GM23338 (cell line): Measurements from ENCODE around the gene CCL13. TPM values are rescaled to one million over a fixed set of nuclear protein-coding genes. Genes with fewer than 3 reads are reported as not detected.

ENCODE experiments used
- ATAC-seq: fragments of 200-7000 bp; cut with Tn5 transposase; 3 replicates; pipeline ENCODE4 v1.9.1; 2020
- DNase-seq: peaks from one replicate; pipeline ENCODE4 v3.0.0-alpha.2; 2015; ENCODE audit warnings: low spot score
- H2AFZ ChIP-seq: fragments of 200-600 bp; sonication (generic); 2 replicates; pipeline ENCODE4 v1.8.0; 2016; ENCODE audit warnings: antibody characterized with exemption, mild to moderate bottlenecking, moderate library complexity
- H3F3A ChIP-seq: fragments of 200-600 bp; sonication (generic); replicated peaks from 2 replicates; pipeline ENCODE4 v1.8.0; 2017; ENCODE audit warnings: antibody characterized with exemption, mixed run types, low read depth
- H3K27ac ChIP-seq: fragments of 200-600 bp; sonication (generic); 2 replicates; pipeline ENCODE4 v1.6.1; 2016; ENCODE audit warnings: low read depth
- H3K27me3 ChIP-seq: fragments of 200-600 bp; sonication (generic); 2 replicates; pipeline ENCODE4 v1.8.0; 2016; ENCODE audit warnings: mild to moderate bottlenecking, mixed run types, moderate library complexity; ENCODE audit not compliant: insufficient read depth
- H3K36me3 ChIP-seq: fragments of 200-600 bp; sonication (generic); 2 replicates; pipeline ENCODE4 v1.8.0; 2016; ENCODE audit warnings: mild to moderate bottlenecking; ENCODE audit not compliant: insufficient read depth
- H3K4me1 ChIP-seq: fragments of 200-600 bp; sonication (generic); 2 replicates; pipeline ENCODE4 v1.8.0; 2016; ENCODE audit warnings: mild to moderate bottlenecking, moderate library complexity; ENCODE audit not compliant: insufficient read depth
- H3K4me2 ChIP-seq: fragments of 200-600 bp; sonication (generic); 2 replicates; pipeline ENCODE4 v1.7.1; 2017; ENCODE audit warnings: mixed run types
- H3K4me3 ChIP-seq: fragments of 200-600 bp; sonication (generic); 2 replicates; pipeline ENCODE4 v1.6.1; 2016; ENCODE audit warnings: mixed run types
- H3K79me2 ChIP-seq: fragments of 200-600 bp; sonication (generic); replicated peaks from 2 replicates; pipeline ENCODE4 v1.8.0; 2017; ENCODE audit warnings: mild to moderate bottlenecking; ENCODE audit not compliant: insufficient read depth
- H3K9me2 ChIP-seq: fragments of 200-600 bp; sonication (generic); 2 replicates; pipeline ENCODE4 v1.8.0; 2017; ENCODE audit not compliant: insufficient read depth
- H4K20me1 ChIP-seq: fragments of 200-600 bp; sonication (generic); replicated peaks from 2 replicates; pipeline ENCODE4 v1.8.0; 2017; ENCODE audit warnings: mild to moderate bottlenecking; ENCODE audit not compliant: insufficient read depth
- H3K27ac Mint-ChIP-seq: 2 replicates; pipeline ENCODE4 v1.8.0; 2020; ENCODE audit warnings: inconsistent platforms, mild to moderate bottlenecking, moderate library complexity, mixed read lengths
- H3K27me3 Mint-ChIP-seq: 3 replicates; pipeline ENCODE4 v1.8.0; 2022; ENCODE audit warnings: low read depth, mild to moderate bottlenecking, moderate library complexity, mixed read lengths, inconsistent platforms; ENCODE audit not compliant: insufficient read depth, poor library complexity
- H3K36me3 Mint-ChIP-seq: 3 replicates; pipeline ENCODE4 v1.8.0; 2021; ENCODE audit warnings: low read depth, mild to moderate bottlenecking, inconsistent platforms, moderate library complexity, mixed read lengths
- H3K4me1 Mint-ChIP-seq: 3 replicates; pipeline ENCODE4 v1.8.0; 2020; ENCODE audit warnings: mild to moderate bottlenecking, inconsistent platforms, mixed read lengths
- H3K4me3 Mint-ChIP-seq: 3 replicates; pipeline ENCODE4 v1.8.0; 2021; ENCODE audit warnings: moderate library complexity, mild to moderate bottlenecking, inconsistent platforms, mixed read lengths
- H3K9me3 Mint-ChIP-seq: 3 replicates; pipeline ENCODE4 v1.8.0; 2020; ENCODE audit warnings: moderate library complexity, mild to moderate bottlenecking, inconsistent platforms, mixed read lengths
- CREB1 ChIP-seq: fragments of 250-450 bp; sonication (Bioruptor Pico); IDR thresholded peaks from 2 replicates; pipeline ENCODE4 v1.5.0; 2020; ENCODE audit warnings: low read depth, mild to moderate bottlenecking, moderate library complexity
- CTCF ChIP-seq, 2 experiments: fragments of 200-600 bp in 1 of 2; sonication (generic) in 1 of 2; conservative IDR thresholded peaks; 2 replicates each; pipeline versions ENCODE4 v1.5.1 to v1.6.1; 2016 to 2017; ENCODE audit warnings: antibody characterized with exemption in 2 of 2, low read depth in 2 of 2, mild to moderate bottlenecking in 2 of 2, moderate library complexity in 1 of 2
- ETS1 ChIP-seq: IDR thresholded peaks from 2 replicates; pipeline ENCODE4 v1.6.1; 2016; ENCODE audit warnings: antibody characterized with exemption
- EZH2 ChIP-seq: fragments of 200-600 bp; sonication (generic); IDR thresholded peaks from one replicate; pipeline ENCODE4 v1.8.0; 2017; ENCODE audit warnings: antibody characterized with exemption, mild to moderate bottlenecking, low read depth; ENCODE audit not compliant: unreplicated experiment
- EZH2phosphoT487 ChIP-seq: fragments of 200-600 bp; sonication (generic); IDR thresholded peaks from one replicate; pipeline ENCODE4 v1.8.1; 2018; ENCODE audit warnings: antibody characterized with exemption; ENCODE audit not compliant: unreplicated experiment
- JUNB ChIP-seq: IDR thresholded peaks from one replicate; pipeline ENCODE4 v1.6.1; 2016; ENCODE audit warnings: antibody characterized with exemption; ENCODE audit not compliant: unreplicated experiment
- NANOG ChIP-seq: IDR thresholded peaks from 2 replicates; pipeline ENCODE4 v1.6.1; 2016; ENCODE audit warnings: antibody characterized with exemption, borderline replicate concordance
- POLR2AphosphoS5 ChIP-seq: IDR thresholded peaks from 2 replicates; pipeline ENCODE4 v1.6.1; 2016; ENCODE audit warnings: antibody characterized with exemption, low read depth
- REST ChIP-seq: IDR thresholded peaks from one replicate; pipeline ENCODE4 v1.6.1; 2018; ENCODE audit warnings: antibody characterized with exemption; ENCODE audit not compliant: unreplicated experiment
- STAT1 ChIP-seq: IDR thresholded peaks from one replicate; pipeline ENCODE4 v1.6.1; 2016; ENCODE audit warnings: antibody characterized with exemption; ENCODE audit not compliant: unreplicated experiment
- ZNF114 ChIP-seq: fragments of 250-450 bp; sonication (Bioruptor Pico); IDR thresholded peaks from 2 replicates; pipeline ENCODE4 v1.5.0; 2020; ENCODE audit warnings: mild to moderate bottlenecking, moderate library complexity
- ZNF331 ChIP-seq: fragments of 250-450 bp; sonication (Bioruptor Pico); IDR thresholded peaks from 2 replicates; pipeline ENCODE4 v1.5.0; 2020; ENCODE audit warnings: low read depth, mild to moderate bottlenecking, moderate library complexity
- ZNF462 ChIP-seq: fragments of 250-450 bp; sonication (Bioruptor Pico); IDR thresholded peaks from 2 replicates; pipeline ENCODE4 v1.5.0; 2020; ENCODE audit warnings: mild to moderate bottlenecking, moderate library complexity
- polyA plus RNA-seq: library from polyadenylated mRNA; unstranded; fragments of >200 nt; fragmentation: Nextera tagmentation; extraction: Ambion mirVana; gene quantifications from 2 replicates; pipeline ENCODE4 v1.2.1, GENCODE V29; 2016
- total RNA-seq: library from RNA; depleted of rRNA; stranded (reverse); fragments of >200 nt; shearing (Covaris generic); gene quantifications from 2 replicates; pipeline ENCODE4 v1.2.3, GENCODE V29; 2014

Gene CCL13
- total and polyA plus RNA-seq, 2 experiments from 2014 or later = not detected

GRCh38 chr17:34370376-34370996, 14.2 kb downstream of the CCL13 start:
- no peaks in the 10 kb centered on the region for H3K9me3 Mint-ChIP-seq
- H3K36me3 ChIP-seq = no peaks in the 10 kb centered on the region
- no peaks in the 10 kb centered on the region for H3K4me1 ChIP-seq
- no peak overlapping the region for H3K27ac ChIP-seq
- no peak overlapping the region for H3K4me3 Mint-ChIP-seq
- H3K4me2 ChIP-seq = no peak overlapping the region
- no peak for ATAC-seq
- H3K27me3 ChIP-seq = no peaks in the 10 kb centered on the region
- 0 out of 2 replicates have a peak, but pooled peaks cover 6% of the 10 kb centered on the region for H3K9me2 ChIP-seq
- no peaks in the 10 kb centered on the region for H3F3A ChIP-seq
- 0 out of 2 replicates have a peak overlapping the region, but pooled peaks have one; percentile 5 for H2AFZ ChIP-seq
- no peak for TF ChIP-seq NANOG
- no peak for TF ChIP-seq CTCF (conservative IDR thresholded peaks at IDR 0.05; ENCODE audit: low read depth in 2 of 2)
- TF ChIP-seq EZH2 = no peak
- no peak for TF ChIP-seq ZNF114 (CRISPR knock-in tag)
- no peak for TF ChIP-seq POLR2AphosphoS5
- TF ChIP-seq ZNF462 (CRISPR knock-in tag) = no peak
- no peak for TF ChIP-seq EZH2phosphoT487
- TF ChIP-seq JUNB = no peak
- TF ChIP-seq ZNF331 = no peak
- no peak for TF ChIP-seq REST
- no peak for TF ChIP-seq STAT1
- no peak for TF ChIP-seq ETS1
- no peak for TF ChIP-seq CREB1 (CRISPR knock-in tag)
- peaks cover 9% of the 10 kb centered on the region; the same call in 2 of the 3 replicates for H3K4me1 Mint-ChIP-seq
- H3K27ac Mint-ChIP-seq = no peak overlapping the region; the same call in 1 of the 2 replicates
- no peak overlapping the region for H3K4me3 ChIP-seq
- no peaks in the 10 kb centered on the region for H3K79me2 ChIP-seq
- no peaks in the 10 kb centered on the region for H4K20me1 ChIP-seq
- H3K36me3 Mint-ChIP-seq = no peaks in the 10 kb centered on the region
- peaks cover 7% of the 10 kb centered on the region for H3K27me3 Mint-ChIP-seq
- DNase-seq = no peak
